NCI-H510A (cell line): ENCODE measurements around the gene XAGE3.
"Not testable (repeated sequence)": the region's sequence is repeated elsewhere in the genome, so short reads cannot be mapped to it uniquely, and the experiment has no call there.

Source experiments
- DNase-seq: peaks from one replicate; lab custom pipeline; 2025; lab: John Stamatoyannopoulos, UW

Gene XAGE3, protein sequence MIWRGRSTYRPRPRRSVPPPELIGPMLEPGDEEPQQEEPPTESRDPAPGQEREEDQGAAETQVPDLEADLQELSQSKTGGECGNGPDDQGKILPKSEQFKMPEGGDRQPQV

DNA sequence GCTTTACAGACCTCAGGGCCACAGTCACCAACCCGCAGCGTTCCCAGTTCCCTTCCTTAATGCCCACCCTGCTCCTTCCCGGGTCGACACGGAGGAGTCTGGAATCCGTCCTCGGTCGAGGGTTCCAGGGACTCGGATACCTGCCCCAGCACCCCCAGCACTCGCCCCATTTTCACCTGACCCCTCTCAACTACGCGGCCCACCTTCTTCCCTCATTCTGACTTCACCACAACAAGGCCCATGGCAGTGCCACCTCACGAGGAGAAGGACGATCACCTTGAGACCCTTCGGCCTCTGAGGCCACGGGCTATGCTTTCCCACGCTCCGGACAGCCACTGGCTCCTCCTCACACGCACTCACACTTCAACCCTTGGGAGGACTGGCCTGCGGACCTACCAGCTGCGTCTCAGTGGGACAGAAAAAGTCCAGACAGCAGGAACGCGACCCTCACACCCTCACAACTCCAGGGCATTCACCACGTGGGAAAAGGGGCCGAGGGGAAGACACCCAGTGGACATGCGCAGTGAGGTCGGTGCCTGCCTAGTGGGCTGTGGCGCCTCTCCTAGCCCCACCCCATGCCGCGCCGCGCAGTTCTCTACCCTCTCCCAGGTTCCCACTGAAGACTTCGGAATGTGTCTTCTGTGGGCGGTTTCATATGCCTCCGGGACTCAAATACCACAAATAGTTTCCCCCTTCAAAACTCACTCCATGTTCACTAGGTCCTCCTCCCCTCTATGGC lies at the start of gene XAGE3:
TSS of gene XAGE3 (minus strand) at position 474 of the 739 bp plus-strand sequence. CDS start 950 bp downstream, outside the sequence.
- no peak for DNase-seq

GRCh38 chrX:52914704-52915103 lies 46.8 kb upstream of the XAGE3 start:
- not testable (repeated sequence) for DNase-seq

DNA sequence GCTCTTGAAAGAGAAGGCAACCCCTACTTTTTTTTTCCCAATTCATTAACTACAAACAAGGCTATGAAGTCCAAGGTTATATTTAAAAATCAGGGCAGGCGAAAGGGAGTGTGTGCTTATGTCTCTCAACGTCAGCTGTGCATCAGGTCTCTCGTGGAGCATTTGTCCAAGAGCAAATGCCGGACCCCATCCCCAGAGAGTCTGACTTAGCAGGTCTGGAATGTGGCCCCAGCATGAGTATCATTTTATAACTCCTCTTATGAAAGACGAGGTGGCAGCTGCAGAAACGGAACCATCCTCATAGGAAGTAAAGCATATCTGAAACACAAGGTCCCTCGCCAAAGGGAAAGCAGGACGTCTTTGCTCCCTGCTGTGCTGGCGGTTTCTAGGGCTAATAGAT lies 45.8 kb upstream of the XAGE3 start:
- not testable (repeated sequence) for DNase-seq

GRCh38 chrX:52909313-52909969 lies 41.6 kb upstream of the XAGE3 start:
- DNase-seq: not testable (repeated sequence)

GRCh38 chrX:52907900-52908299 lies 40.0 kb upstream of the XAGE3 start:
- DNase-seq: not testable (repeated sequence)

GRCh38 chrX:52907137-52907536 lies 39.3 kb upstream of the XAGE3 start:
- DNase-seq: not testable (repeated sequence)

DNA sequence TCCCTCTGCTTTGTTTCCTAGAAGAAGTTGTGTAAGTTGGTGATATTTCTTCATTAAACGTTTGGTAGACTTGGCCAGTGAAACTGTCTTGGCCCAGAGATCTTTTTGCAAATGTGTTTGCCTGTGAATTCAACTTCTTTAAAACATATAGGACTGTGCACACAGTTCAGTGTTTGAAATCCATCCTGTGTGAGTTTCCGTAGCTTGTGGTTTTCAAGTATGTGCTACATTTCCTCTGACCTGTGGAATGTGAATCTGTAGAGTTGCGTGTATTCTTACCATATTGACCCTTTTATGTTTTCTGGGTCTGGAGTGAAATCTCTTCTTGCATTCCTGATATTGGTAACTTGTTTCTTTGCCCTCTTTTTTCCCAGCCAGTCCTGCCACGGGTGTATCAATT lies 38.2 kb upstream of the XAGE3 start:
- not testable (repeated sequence) for DNase-seq

GRCh38 chrX:52905531-52905930 lies 37.6 kb upstream of the XAGE3 start:
- not testable (repeated sequence) for DNase-seq

DNA sequence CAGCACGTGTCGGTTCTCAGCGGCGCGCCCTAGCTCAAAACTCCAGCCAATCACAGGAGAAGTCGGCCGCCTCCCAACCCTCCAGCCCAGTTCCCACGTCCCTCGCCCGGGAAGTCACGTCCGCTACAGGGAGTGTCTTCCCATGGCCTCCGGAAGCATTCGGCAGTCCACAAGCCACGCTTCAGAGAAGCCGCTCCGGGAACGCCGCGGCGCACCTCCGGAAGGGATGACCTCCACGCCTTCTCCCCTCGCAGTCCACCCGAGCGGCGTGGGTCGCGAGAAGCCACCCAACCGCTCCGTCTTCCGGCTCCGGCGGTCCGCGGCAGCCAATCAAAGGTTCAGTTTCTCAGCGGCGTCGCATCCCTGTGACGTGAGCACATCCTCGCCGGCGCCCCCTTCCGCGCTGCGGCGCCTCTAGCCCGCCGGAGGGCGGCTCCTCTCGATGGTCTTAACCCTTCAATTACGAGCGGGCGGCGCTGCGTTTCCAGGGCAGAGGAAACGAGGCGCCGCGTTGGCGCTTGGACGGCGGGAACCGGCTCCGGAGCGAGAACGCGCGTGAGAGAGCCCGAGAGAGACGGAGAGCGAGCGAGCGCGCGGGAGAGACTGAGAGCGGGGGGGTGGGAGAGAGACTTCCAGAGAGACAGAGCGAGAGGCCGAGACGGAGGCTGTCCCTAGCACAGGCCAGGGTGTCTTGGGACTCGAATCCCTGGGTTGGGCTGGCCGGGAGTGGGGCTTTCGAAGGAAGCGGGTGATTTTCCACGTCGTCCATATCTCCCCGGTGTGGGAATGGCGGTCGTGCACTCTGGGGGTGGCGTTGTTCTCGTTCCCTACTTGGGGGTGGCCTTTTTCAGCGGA lies 29.2 kb upstream of the XAGE3 start, which contains the start of gene FAM156B:
TSS of gene FAM156B (plus strand) at position 476 of the 855 bp plus-strand sequence. CDS start 9,896 bp downstream, outside the sequence.
- DNase-seq: not testable (repeated sequence)

DNA sequence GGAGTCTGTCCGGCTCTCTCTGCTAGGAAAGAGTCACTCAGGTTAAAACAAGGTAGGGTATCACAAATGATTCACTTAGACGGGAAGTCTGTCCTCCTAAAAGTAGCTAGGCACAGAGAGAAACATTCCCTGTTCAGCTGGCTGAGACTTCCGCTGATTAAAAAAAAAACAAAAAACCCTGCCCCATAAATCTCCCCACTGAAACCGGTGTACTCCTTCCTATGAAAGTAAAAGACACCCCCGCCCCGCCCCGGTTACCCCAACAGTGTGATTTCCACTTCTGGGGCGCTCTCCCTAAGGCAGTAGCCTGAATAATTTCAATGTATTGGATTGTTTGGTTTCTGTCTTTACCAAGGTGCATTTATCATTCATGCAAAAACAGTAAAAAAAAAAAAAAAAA lies 28.6 kb upstream of the XAGE3 start:
- not testable (repeated sequence) for DNase-seq

- not testable (repeated sequence) for DNase-seq
Observed at GRCh38 chrX:52888090-52888489, 20.2 kb upstream of the XAGE3 start.

- not testable (repeated sequence) for DNase-seq
Observed at GRCh38 chrX:52887459-52887858, 19.6 kb upstream of the XAGE3 start.

DNA sequence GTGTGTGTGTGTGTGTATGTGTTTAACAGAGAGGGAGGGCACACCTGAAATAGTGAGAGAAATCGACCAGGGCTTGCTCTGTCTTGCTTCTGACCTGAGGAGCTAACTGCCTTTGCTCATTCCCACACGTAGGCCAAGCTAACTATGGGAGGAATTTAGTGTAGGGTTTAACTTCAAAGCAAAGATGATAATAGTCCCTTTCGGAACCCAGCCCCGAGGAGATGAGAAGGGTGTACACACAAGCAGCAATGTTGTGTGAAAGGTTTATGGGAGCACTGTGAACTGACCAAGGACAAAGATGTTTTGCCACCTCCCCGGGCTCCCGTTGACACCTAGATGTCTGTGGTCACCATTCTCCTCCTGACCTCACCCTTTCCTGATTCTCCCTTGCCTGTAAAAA lies 8.5 kb upstream of the XAGE3 start:
- not testable (repeated sequence) for DNase-seq

GRCh38 chrX:52875436-52875835 lies 7.6 kb upstream of the XAGE3 start:
- not testable (repeated sequence) for DNase-seq

DNA sequence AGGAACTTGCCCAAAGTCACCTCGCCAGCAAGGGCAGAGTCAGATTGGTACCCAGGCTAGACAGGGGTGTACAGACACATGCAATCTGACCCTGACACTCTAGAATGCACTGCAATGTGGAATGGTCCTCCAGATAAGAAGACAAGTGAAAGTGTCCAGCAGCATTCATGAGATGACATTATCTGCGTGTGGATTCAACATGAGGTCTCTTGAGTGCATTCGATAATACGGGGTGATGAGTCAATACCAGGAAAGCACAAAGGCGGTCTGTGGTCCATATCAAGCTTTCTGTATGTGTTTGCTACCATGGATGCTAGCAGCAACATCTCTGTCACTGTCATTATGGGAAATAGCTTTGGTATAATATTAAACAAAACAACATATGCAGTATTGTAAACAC lies 6.8 kb upstream of the XAGE3 start:
- DNase-seq: no peak

DNA sequence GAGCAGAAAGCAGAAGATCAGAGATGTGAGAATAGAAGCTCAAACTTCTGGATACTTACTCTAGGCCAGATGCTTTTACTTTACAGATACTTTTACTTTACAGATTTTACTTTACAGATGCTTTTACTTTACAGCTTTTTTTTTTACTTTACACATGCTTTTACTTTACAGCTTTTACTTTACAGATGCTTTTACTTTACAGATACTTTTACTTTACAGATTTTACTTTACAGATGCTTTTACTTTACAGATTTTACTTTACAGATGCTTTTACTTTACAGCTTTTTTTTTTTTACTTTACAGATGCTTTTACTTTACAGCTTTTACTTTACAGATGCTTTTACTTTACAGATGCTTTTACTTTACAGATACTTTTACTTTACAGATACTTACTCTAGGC lies 5.9 kb upstream of the XAGE3 start:
- not testable (repeated sequence) for DNase-seq

- DNase-seq: no peak
Observed at GRCh38 chrX:52870046-52870445, 2.2 kb upstream of the XAGE3 start.

DNA sequence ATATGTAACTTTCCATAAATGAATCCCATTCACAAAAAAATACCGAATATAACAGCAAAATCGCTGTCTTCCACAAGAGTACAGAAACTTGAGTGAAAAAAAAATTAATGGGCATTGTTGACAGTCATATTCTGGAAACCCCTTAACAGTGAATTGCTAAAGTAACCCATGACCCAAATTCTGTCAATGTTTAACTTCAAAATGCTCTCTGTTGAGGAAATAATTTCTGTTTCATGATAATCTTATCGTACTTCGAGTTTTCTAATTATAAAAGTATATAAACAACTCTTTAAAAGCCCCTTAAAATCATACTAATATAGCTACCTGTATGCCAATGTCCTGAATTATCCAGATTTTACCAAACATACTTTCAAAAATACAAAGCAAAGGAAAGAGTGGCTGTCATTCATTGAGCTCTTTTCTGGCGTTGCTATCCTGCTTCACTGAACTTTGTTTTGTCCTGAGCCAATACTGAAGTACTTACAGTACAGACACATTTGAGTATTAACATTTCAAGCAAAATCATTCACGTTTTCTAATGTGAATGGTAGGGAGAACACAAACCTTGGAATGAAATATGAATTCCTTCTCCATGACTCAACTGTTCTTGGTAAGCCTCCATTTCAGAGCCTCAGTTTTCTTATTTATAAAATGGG lies 2.4 kb downstream of the XAGE3 start:
- DNase-seq: no peak

GRCh38 chrX:52856991-52857525 lies 10.8 kb downstream of the XAGE3 start:
- not testable (repeated sequence) for DNase-seq

DNA sequence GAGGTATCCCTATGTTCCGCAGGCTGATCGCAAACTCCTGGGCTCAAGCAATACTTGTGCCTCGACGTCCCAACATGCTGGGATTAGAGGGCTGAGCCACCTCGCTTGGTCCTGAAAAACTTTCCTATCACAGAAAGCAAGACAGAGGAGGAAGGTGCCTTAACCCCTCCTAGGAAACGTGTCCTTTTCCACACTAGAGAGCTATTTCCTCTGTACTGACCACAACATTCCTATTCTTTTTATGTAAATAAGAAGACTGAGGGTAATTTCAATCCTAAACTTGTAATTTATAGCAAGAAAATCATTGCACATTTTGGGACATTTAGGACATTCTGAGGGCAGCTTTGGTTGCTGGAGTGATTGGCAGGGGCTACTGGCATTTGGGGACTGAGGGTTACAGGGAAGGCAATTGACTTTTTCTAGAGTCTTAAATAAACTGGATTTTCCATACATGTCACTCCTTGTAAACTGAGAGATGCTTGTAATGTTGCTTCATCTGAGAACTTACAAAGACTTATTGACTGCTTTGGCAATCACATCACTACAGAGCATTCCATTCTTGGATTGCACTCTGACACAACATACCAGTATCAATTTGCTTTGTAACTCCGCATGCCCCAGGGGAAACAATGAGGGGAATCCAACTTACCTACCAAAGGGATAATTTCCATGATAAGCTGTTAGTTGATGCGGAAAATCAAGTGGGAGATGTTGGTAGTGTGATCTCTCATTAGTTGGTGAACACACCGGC lies 15.6 kb downstream of the XAGE3 start:
- DNase-seq: no peak
